Measurements from ENCODE around the gene RNF141. TPM values are rescaled to one million over a fixed set of nuclear protein-coding genes. Genes with fewer than 3 reads are reported as not detected.

RNF141 gene
- total RNA-seq, 1 experiment from 2014 or later: 35.8 TPM

- CTCF ChIA-PET: no interaction called here
- in situ Hi-C loops (cut with HindIII; ENCODE audit: low pct_unique_long_range_greater_than_20kb, low sequenced_read_pairs) (no loop called here), intact Hi-C loops (cut with micrococcal nuclease; ENCODE audit: unreplicated experiment) (no loop called here)
- BruUV-seq (replicated peaks): no TSS peak
- Histone ChIP-seq H3K27me3 (ENCODE audit: control insufficient read depth, insufficient read depth, low read length) (no peaks in the 10 kb centered on the region), H3K4me3 (ENCODE audit: low read depth in 2 of 2, low read length in 2 of 2) (no peak overlapping the region), H3K36me3 (ENCODE audit: control insufficient read depth, insufficient read depth, low read length) (no peaks in the 10 kb centered on the region), H3K9me3 (ENCODE audit: control insufficient read depth, insufficient read depth, low read depth, low read length) (no peaks in the 10 kb centered on the region), H3K4me1 (ENCODE audit: control insufficient read depth, insufficient read depth, low read length) (no peaks in the 10 kb centered on the region), H3K27ac (ENCODE audit: low read length) (no peak overlapping the region)
- POLR2A ChIA-PET: no interaction called here
- DNase-seq (ENCODE audit: low read depth, low spot score): no peak
- ATAC-seq: no peak
- TF ChIP-seq CTCF (IDR thresholded peaks at IDR 0.05) (no peak), REST (IDR thresholded peaks at IDR 0.05; ENCODE audit: insufficient read depth in 1 of 2, low read depth in 2 of 2, low read length in 1 of 2) (no peak), TCF7L2 (IDR thresholded peaks at IDR 0.05; ENCODE audit: low read depth, low read length) (no peak), POLR2AphosphoS5 (IDR thresholded peaks at IDR 0.05; ENCODE audit: low read depth, low read length) (no peak), SIN3A (IDR thresholded peaks at IDR 0.05; ENCODE audit: borderline replicate concordance, insufficient read depth, low read depth, low read length) (no peak)
Measured at GRCh38 chr11:10473371-10473770, 67.6 kb downstream of the RNF141 start.

GRCh38 chr11:10462746-10463300 lies 78.2 kb downstream of the RNF141 start:
- POLR2A ChIA-PET: no interaction called here
- H3K27ac ChIP-seq (ENCODE audit: low read length): no peak overlapping the region
- no peaks in the 10 kb centered on the region for H3K9me3 ChIP-seq (ENCODE audit: control insufficient read depth, insufficient read depth, low read depth, low read length)
- intact Hi-C loops (cut with micrococcal nuclease; ENCODE audit: unreplicated experiment): no loop called here
- H3K4me3 ChIP-seq (ENCODE audit: low read depth in 2 of 2, low read length in 2 of 2): no peak overlapping the region
- no peaks in the 10 kb centered on the region for H3K27me3 ChIP-seq (ENCODE audit: control insufficient read depth, insufficient read depth, low read length)
- TF ChIP-seq CTCF (IDR thresholded peaks at IDR 0.05) (no peak), TCF7L2 (IDR thresholded peaks at IDR 0.05; ENCODE audit: low read depth, low read length) (no peak), REST (IDR thresholded peaks at IDR 0.05; ENCODE audit: insufficient read depth in 1 of 2, low read depth in 2 of 2, low read length in 1 of 2) (no peak), POLR2AphosphoS5 (IDR thresholded peaks at IDR 0.05; ENCODE audit: low read depth, low read length) (no peak)
- CTCF ChIA-PET: no interaction called here
- in situ Hi-C loops (cut with HindIII; ENCODE audit: low pct_unique_long_range_greater_than_20kb, low sequenced_read_pairs): no loop called here
- BruUV-seq (replicated peaks): no TSS peak
- H3K4me1 ChIP-seq (ENCODE audit: control insufficient read depth, insufficient read depth, low read length): no peaks in the 10 kb centered on the region
- no peak for DNase-seq (ENCODE audit: low read depth, low spot score)
- H3K36me3 ChIP-seq (ENCODE audit: control insufficient read depth, insufficient read depth, low read length): no peaks in the 10 kb centered on the region
- ATAC-seq: 0 out of 2 replicates have a peak, but pooled peaks have one; percentile 15

Other genes with a start within 250 kb of the RNF141 start
- gene SBF2, start 247.0 kb downstream of the RNF141 start, total RNA-seq (2021; ENCODE audit: unreplicated experiment): 65.0 TPM
- gene ADM, start 236.1 kb downstream of the RNF141 start, total RNA-seq (2021; ENCODE audit: unreplicated experiment): 263 TPM
- gene AMPD3, start 85.9 kb downstream of the RNF141 start, total RNA-seq (2021; ENCODE audit: unreplicated experiment): 12.5 TPM
- 0.31 TPM for gene LYVE1, start 27.5 kb upstream of the RNF141 start, total RNA-seq (2021; ENCODE audit: unreplicated experiment)
- gene IRAG1, start 152.6 kb upstream of the RNF141 start, total RNA-seq (2021; ENCODE audit: unreplicated experiment): 0.21 TPM
- 60.1 TPM for gene CTR9, start 210.1 kb upstream of the RNF141 start, total RNA-seq (2021; ENCODE audit: unreplicated experiment)